ENCODE results near the gene TRIM66.

TRIM66 gene

DNA sequence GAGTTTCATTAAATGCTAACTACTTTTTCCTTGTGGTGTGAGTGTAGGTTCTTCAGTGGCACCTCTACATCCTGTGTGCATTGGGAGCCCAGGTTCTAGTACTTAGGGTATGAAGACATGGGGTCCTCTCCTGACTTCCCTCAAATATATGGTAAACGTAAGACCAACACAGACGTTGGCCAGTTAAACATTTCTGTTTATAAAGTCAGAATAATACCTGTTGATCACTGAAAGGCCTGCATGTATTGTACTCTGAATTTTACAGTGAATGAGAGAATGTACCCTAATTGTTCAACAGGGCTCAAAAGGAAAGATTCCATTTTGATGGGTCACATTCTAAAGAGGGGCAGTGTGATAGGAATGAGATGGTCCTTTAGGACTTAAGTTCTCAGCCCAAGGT, 3.4 kb upstream of the TRIM66 start:
- TF ChIP-seq YY1 (IDR thresholded peaks at IDR 0.05; ENCODE audit: low read depth), result no peak
- TF ChIP-seq NFIC (IDR thresholded peaks at IDR 0.05), result no peak
- TF ChIP-seq CREB1 (IDR thresholded peaks at IDR 0.05; ENCODE audit: low read depth), result no peak
- TF ChIP-seq TCF12 (IDR thresholded peaks at IDR 0.05; ENCODE audit: low read depth), result no peak
- TF ChIP-seq, protein P1, sequence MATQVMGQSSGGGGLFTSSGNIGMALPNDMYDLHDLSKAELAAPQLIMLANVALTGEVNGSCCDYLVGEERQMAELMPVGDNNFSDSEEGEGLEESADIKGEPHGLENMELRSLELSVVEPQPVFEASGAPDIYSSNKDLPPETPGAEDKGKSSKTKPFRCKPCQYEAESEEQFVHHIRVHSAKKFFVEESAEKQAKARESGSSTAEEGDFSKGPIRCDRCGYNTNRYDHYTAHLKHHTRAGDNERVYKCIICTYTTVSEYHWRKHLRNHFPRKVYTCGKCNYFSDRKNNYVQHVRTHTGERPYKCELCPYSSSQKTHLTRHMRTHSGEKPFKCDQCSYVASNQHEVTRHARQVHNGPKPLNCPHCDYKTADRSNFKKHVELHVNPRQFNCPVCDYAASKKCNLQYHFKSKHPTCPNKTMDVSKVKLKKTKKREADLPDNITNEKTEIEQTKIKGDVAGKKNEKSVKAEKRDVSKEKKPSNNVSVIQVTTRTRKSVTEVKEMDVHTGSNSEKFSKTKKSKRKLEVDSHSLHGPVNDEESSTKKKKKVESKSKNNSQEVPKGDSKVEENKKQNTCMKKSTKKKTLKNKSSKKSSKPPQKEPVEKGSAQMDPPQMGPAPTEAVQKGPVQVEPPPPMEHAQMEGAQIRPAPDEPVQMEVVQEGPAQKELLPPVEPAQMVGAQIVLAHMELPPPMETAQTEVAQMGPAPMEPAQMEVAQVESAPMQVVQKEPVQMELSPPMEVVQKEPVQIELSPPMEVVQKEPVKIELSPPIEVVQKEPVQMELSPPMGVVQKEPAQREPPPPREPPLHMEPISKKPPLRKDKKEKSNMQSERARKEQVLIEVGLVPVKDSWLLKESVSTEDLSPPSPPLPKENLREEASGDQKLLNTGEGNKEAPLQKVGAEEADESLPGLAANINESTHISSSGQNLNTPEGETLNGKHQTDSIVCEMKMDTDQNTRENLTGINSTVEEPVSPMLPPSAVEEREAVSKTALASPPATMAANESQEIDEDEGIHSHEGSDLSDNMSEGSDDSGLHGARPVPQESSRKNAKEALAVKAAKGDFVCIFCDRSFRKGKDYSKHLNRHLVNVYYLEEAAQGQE (IDR thresholded peaks at IDR 0.05; ENCODE audit: low read depth), result no peak
- TF ChIP-seq, protein P2, sequence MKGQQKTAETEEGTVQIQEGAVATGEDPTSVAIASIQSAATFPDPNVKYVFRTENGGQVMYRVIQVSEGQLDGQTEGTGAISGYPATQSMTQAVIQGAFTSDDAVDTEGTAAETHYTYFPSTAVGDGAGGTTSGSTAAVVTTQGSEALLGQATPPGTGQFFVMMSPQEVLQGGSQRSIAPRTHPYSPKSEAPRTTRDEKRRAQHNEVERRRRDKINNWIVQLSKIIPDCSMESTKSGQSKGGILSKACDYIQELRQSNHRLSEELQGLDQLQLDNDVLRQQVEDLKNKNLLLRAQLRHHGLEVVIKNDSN (IDR thresholded peaks at IDR 0.05), result no peak
- no peak for TF ChIP-seq EGR1 (IDR thresholded peaks at IDR 0.05)
- TF ChIP-seq EP300 (IDR thresholded peaks at IDR 0.05; ENCODE audit: borderline replicate concordance), result no peak
- no peak for TF ChIP-seq ZBTB7A (IDR thresholded peaks at IDR 0.05; ENCODE audit: low read depth)
- no peak for TF ChIP-seq CEBPB (IDR thresholded peaks at IDR 0.05)
- no peak for TF ChIP-seq TEAD4 (IDR thresholded peaks at IDR 0.05)
- no peak for TF ChIP-seq RAD21 (IDR thresholded peaks at IDR 0.05; ENCODE audit: low read depth)
- no peak for TF ChIP-seq TAF1 (IDR thresholded peaks at IDR 0.05; ENCODE audit: low read depth)
- TF ChIP-seq, protein P3, sequence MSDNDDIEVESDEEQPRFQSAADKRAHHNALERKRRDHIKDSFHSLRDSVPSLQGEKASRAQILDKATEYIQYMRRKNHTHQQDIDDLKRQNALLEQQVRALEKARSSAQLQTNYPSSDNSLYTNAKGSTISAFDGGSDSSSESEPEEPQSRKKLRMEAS (IDR thresholded peaks at IDR 0.05), result no peak
- no peak for TF ChIP-seq FOXM1 (IDR thresholded peaks at IDR 0.05; ENCODE audit: borderline replicate concordance, low read depth)

DNA sequence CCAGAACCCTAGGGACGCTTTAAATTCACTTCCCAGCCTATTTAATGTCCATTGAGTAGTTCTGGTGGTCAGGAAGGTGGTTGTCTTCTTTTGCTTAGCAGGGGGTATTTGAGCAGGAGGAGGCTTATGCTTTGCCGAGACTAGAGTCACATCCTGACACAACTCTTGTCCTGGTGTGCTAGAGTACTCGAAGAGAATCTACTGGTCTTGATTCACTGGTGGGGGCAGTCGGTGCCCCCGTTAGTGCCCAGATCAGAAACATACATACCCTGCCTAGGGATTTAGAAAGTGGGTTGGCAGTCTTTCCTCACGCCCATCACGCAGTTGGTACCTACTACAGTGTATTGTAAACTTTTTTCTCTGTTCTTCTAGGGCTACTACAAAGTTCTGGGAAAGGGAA, 2.8 kb upstream of the TRIM66 start:
- TF ChIP-seq ZBTB7A (IDR thresholded peaks at IDR 0.05; ENCODE audit: low read depth) (no peak), TEAD4 (IDR thresholded peaks at IDR 0.05) (no peak), NFIC (IDR thresholded peaks at IDR 0.05) (no peak), TAF1 (IDR thresholded peaks at IDR 0.05; ENCODE audit: low read depth) (no peak), CREB1 (IDR thresholded peaks at IDR 0.05; ENCODE audit: low read depth) (no peak), CEBPB (IDR thresholded peaks at IDR 0.05) (no peak), EGR1 (IDR thresholded peaks at IDR 0.05) (no peak), RAD21 (IDR thresholded peaks at IDR 0.05; ENCODE audit: low read depth) (no peak), TCF12 (IDR thresholded peaks at IDR 0.05; ENCODE audit: low read depth) (no peak), EP300 (IDR thresholded peaks at IDR 0.05; ENCODE audit: borderline replicate concordance) (no peak), YY1 (IDR thresholded peaks at IDR 0.05; ENCODE audit: low read depth) (no peak), FOXM1 (IDR thresholded peaks at IDR 0.05; ENCODE audit: borderline replicate concordance, low read depth) (no peak)
- TF ChIP-seq, protein P1 (IDR thresholded peaks at IDR 0.05; ENCODE audit: low read depth), result no peak
- TF ChIP-seq, protein P3 (IDR thresholded peaks at IDR 0.05), result no peak
- TF ChIP-seq, protein P2 (IDR thresholded peaks at IDR 0.05), result no peak

DNA sequence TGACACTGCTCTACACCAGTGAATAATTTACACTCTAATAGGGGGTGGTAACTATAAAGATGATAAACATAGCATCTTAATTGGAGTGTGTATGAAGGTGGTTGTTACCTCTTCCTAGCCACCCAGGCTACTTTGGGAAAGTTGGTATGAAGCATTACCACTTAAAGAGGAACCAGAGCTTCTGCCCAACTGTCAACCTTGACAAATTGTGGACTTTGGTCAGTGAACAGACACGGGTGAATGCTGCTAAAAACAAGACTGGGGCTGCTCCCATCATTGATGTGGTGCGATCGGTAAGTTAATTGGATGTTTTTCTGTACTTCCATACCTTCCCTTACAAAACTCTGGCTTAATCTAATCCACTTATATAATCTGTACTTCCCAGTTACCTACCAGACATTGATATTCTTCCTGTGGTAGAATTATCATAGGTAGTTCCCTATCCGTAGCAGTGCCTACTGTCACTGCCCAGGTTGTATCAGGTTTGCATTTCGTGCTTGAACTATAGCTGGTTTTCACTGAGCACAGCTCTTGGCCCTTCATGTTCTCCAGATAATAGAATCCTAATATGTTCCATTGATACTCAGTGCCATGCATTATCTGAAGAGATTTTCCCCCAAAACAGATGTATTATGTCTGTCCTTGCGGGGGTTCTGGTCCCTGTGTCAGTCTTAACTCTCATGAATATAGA, 2.3 kb upstream of the TRIM66 start:
- no peak for TF ChIP-seq NFIC (IDR thresholded peaks at IDR 0.05)
- no peak for TF ChIP-seq ZBTB7A (IDR thresholded peaks at IDR 0.05; ENCODE audit: low read depth)
- no peak for TF ChIP-seq TAF1 (IDR thresholded peaks at IDR 0.05; ENCODE audit: low read depth)
- TF ChIP-seq TEAD4 (IDR thresholded peaks at IDR 0.05), result no peak
- no peak for TF ChIP-seq FOXM1 (IDR thresholded peaks at IDR 0.05; ENCODE audit: borderline replicate concordance, low read depth)
- no peak for TF ChIP-seq EP300 (IDR thresholded peaks at IDR 0.05; ENCODE audit: borderline replicate concordance)
- TF ChIP-seq CREB1 (IDR thresholded peaks at IDR 0.05; ENCODE audit: low read depth), result no peak
- TF ChIP-seq TCF12 (IDR thresholded peaks at IDR 0.05; ENCODE audit: low read depth), result no peak
- TF ChIP-seq, protein P1 (IDR thresholded peaks at IDR 0.05; ENCODE audit: low read depth), result no peak
- no peak for TF ChIP-seq EGR1 (IDR thresholded peaks at IDR 0.05)
- TF ChIP-seq CEBPB (IDR thresholded peaks at IDR 0.05), result no peak
- TF ChIP-seq, protein P3 (IDR thresholded peaks at IDR 0.05), result no peak
- no peak for TF ChIP-seq YY1 (IDR thresholded peaks at IDR 0.05; ENCODE audit: low read depth)
- no peak for TF ChIP-seq RAD21 (IDR thresholded peaks at IDR 0.05; ENCODE audit: low read depth)
- TF ChIP-seq, protein P2 (IDR thresholded peaks at IDR 0.05), result no peak
